WTC11 (cell line): Measurements from ENCODE around the gene APOF. TPM values are rescaled to one million over a fixed set of nuclear protein-coding genes. Genes with fewer than 3 reads are reported as not detected.

Source experiments
- ARID4B ChIP-seq: sonication (generic); formaldehyde crosslinking; IDR thresholded peaks from 2 replicates; pipeline ENCODE4 v1.8.0; 2023; ENCODE audit warnings: missing genetic modification reagents, mild to moderate bottlenecking, borderline replicate concordance
- CTCF ChIP-seq: fragments of 200-600 bp; IDR thresholded peaks from 2 replicates; pipeline ENCODE4 v1.8.0; 2022; ENCODE audit warnings: antibody characterized with exemption
- ESRRA ChIP-seq: sonication (generic); formaldehyde crosslinking; IDR thresholded peaks from 2 replicates; pipeline ENCODE4 v1.8.1; 2022; ENCODE audit warnings: mild to moderate bottlenecking, missing genetic modification reagents, borderline replicate concordance
- GABPB1 ChIP-seq: sonication (generic); formaldehyde crosslinking; IDR thresholded peaks from 2 replicates; pipeline ENCODE4 v1.8.1; 2023; ENCODE audit warnings: mild to moderate bottlenecking, missing genetic modification reagents
- IRF1 ChIP-seq: sonication (generic); formaldehyde crosslinking; IDR thresholded peaks from 2 replicates; pipeline ENCODE4 v1.8.0; 2023; ENCODE audit warnings: missing genetic modification reagents
- IRF2 ChIP-seq: sonication (generic); formaldehyde crosslinking; IDR thresholded peaks from 2 replicates; pipeline ENCODE4 v1.8.0; 2022; ENCODE audit warnings: low read depth, missing genetic modification reagents, borderline replicate concordance
- JAZF1 ChIP-seq: fragments of 250-450 bp; sonication (Bioruptor Pico); IDR thresholded peaks from 2 replicates; pipeline ENCODE4 v1.9.0; 2021; ENCODE audit warnings: moderate library complexity, mild to moderate bottlenecking, inconsistent platforms
- JUN ChIP-seq: sonication (generic); formaldehyde crosslinking; IDR thresholded peaks from 2 replicates; pipeline ENCODE4 v1.8.0; 2023; ENCODE audit warnings: mild to moderate bottlenecking, missing genetic modification reagents
- KAT7 ChIP-seq: sonication (generic); formaldehyde crosslinking; IDR thresholded peaks from 2 replicates; pipeline ENCODE4 v1.8.1; 2023; ENCODE audit warnings: missing genetic modification reagents, mild to moderate bottlenecking, borderline replicate concordance
- MAX ChIP-seq: sonication (generic); formaldehyde crosslinking; IDR thresholded peaks from 2 replicates; pipeline ENCODE4 v1.8.0; 2022; ENCODE audit warnings: mild to moderate bottlenecking, missing genetic modification reagents
- MLX ChIP-seq: sonication (generic); formaldehyde crosslinking; IDR thresholded peaks from 2 replicates; pipeline ENCODE4 v1.8.1; 2023; ENCODE audit warnings: mild to moderate bottlenecking, missing genetic modification reagents, moderate library complexity
- OVOL2 ChIP-seq: fragments of 250-450 bp; sonication (Bioruptor Pico); IDR thresholded peaks from 2 replicates; pipeline ENCODE4 v1.9.0; 2021; ENCODE audit warnings: mild to moderate bottlenecking, borderline replicate concordance
- PRDM15 ChIP-seq: sonication (generic); formaldehyde crosslinking; IDR thresholded peaks from 2 replicates; pipeline ENCODE4 v1.8.0; 2022; ENCODE audit warnings: missing genetic modification reagents
- ZBTB21 ChIP-seq: sonication (generic); formaldehyde crosslinking; IDR thresholded peaks from 2 replicates; pipeline ENCODE4 v1.8.1; 2023; ENCODE audit warnings: mild to moderate bottlenecking, missing genetic modification reagents, borderline replicate concordance
- ZBTB43 ChIP-seq: sonication (generic); formaldehyde crosslinking; IDR thresholded peaks from 2 replicates; pipeline ENCODE4 v1.8.1; 2023; ENCODE audit warnings: mild to moderate bottlenecking, missing genetic modification reagents
- ZNF396 ChIP-seq: fragments of 250-450 bp; sonication (Bioruptor Pico); IDR thresholded peaks from 2 replicates; pipeline ENCODE4 v1.8.0; 2021; ENCODE audit warnings: mild to moderate bottlenecking, moderate library complexity, borderline replicate concordance
- total RNA-seq: library from RNA; stranded (reverse); gene quantifications from 3 replicates; pipeline ENCODE4 v1.2.3, GENCODE V29; 2021
- TF ChIP-seq, protein P1 (sequence below): sonication (generic); formaldehyde crosslinking; IDR thresholded peaks from 2 replicates; pipeline ENCODE4 v1.8.0; 2022; ENCODE audit warnings: mild to moderate bottlenecking, missing genetic modification reagents
- TF ChIP-seq, protein P2 (sequence below): fragments of 250-450 bp; sonication (Bioruptor Pico); IDR thresholded peaks from 2 replicates; pipeline ENCODE4 v1.9.0; 2021; ENCODE audit warnings: mild to moderate bottlenecking
- TF ChIP-seq, protein P3 (sequence below): sonication (generic); formaldehyde crosslinking; IDR thresholded peaks from 2 replicates; pipeline ENCODE4 v1.8.0; 2023; ENCODE audit warnings: mild to moderate bottlenecking, missing genetic modification reagents

The APOF gene
- total RNA-seq, 1 experiment from 2014 or later: not detected

- TF ChIP-seq, protein P1, sequence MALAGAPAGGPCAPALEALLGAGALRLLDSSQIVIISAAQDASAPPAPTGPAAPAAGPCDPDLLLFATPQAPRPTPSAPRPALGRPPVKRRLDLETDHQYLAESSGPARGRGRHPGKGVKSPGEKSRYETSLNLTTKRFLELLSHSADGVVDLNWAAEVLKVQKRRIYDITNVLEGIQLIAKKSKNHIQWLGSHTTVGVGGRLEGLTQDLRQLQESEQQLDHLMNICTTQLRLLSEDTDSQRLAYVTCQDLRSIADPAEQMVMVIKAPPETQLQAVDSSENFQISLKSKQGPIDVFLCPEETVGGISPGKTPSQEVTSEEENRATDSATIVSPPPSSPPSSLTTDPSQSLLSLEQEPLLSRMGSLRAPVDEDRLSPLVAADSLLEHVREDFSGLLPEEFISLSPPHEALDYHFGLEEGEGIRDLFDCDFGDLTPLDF (CRISPR knock-in tag): no peak
- no peak for TF ChIP-seq ZBTB21 (CRISPR knock-in tag)
- no peak for TF ChIP-seq CTCF
- TF ChIP-seq ZBTB43 (CRISPR knock-in tag): no peak; the same call in 1 of the 2 replicates
- no peak for TF ChIP-seq KAT7 (CRISPR knock-in tag)
- TF ChIP-seq, protein P2, sequence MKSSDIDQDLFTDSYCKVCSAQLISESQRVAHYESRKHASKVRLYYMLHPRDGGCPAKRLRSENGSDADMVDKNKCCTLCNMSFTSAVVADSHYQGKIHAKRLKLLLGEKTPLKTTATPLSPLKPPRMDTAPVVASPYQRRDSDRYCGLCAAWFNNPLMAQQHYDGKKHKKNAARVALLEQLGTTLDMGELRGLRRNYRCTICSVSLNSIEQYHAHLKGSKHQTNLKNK (CRISPR knock-in tag): no peak
- no peak for TF ChIP-seq PRDM15 (CRISPR knock-in tag)
- no peak for TF ChIP-seq JUN
- TF ChIP-seq, protein P3, sequence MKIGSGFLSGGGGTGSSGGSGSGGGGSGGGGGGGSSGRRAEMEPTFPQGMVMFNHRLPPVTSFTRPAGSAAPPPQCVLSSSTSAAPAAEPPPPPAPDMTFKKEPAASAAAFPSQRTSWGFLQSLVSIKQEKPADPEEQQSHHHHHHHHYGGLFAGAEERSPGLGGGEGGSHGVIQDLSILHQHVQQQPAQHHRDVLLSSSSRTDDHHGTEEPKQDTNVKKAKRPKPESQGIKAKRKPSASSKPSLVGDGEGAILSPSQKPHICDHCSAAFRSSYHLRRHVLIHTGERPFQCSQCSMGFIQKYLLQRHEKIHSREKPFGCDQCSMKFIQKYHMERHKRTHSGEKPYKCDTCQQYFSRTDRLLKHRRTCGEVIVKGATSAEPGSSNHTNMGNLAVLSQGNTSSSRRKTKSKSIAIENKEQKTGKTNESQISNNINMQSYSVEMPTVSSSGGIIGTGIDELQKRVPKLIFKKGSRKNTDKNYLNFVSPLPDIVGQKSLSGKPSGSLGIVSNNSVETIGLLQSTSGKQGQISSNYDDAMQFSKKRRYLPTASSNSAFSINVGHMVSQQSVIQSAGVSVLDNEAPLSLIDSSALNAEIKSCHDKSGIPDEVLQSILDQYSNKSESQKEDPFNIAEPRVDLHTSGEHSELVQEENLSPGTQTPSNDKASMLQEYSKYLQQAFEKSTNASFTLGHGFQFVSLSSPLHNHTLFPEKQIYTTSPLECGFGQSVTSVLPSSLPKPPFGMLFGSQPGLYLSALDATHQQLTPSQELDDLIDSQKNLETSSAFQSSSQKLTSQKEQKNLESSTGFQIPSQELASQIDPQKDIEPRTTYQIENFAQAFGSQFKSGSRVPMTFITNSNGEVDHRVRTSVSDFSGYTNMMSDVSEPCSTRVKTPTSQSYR (CRISPR knock-in tag): no peak
- 0 out of 2 replicates have a peak, but pooled peaks have one; percentile 40 for TF ChIP-seq ESRRA
- peak; percentile 94; the same call in 1 of the 2 replicates for TF ChIP-seq ARID4B
- no peak for TF ChIP-seq ZNF396 (CRISPR knock-in tag)
- peak; percentile 64 for TF ChIP-seq GABPB1 (CRISPR knock-in tag)
- TF ChIP-seq MLX (CRISPR knock-in tag): no peak
- TF ChIP-seq OVOL2 (CRISPR knock-in tag): no peak
- peak; percentile 92 for TF ChIP-seq MAX (CRISPR knock-in tag)
- no peak for TF ChIP-seq JAZF1 (CRISPR knock-in tag)
- 0 out of 2 replicates have a peak, but pooled peaks have one; percentile 37 for TF ChIP-seq IRF1 (CRISPR knock-in tag)
- TF ChIP-seq IRF2: no peak
These were observed 46.8 kb downstream of the APOF start, which contains the start of gene CNPY2 (continued) for GRCh38 chr12:56315622-56316473.
